Measurements from ENCODE around the gene SULT2B1.
"Not testable (repeated sequence)": the region's sequence is repeated elsewhere in the genome, so short reads cannot be mapped to it uniquely, and the experiment has no call there.

SULT2B1 gene

GRCh38 chr19:48561412-48561811 is 9.4 kb downstream of the SULT2B1 start:
- DNase-seq, result no peak

GRCh38 chr19:48565090-48565489 is 13.1 kb downstream of the SULT2B1 start:
- no peak for DNase-seq

- peak; percentile 56 for DNase-seq
Measured at GRCh38 chr19:48568345-48568886, 16.4 kb downstream of the SULT2B1 start.

- DNase-seq, result no peak
Measured at GRCh38 chr19:48569814-48570213, 17.8 kb downstream of the SULT2B1 start.

- DNase-seq, result no peak
Measured at GRCh38 chr19:48571378-48572162, 19.6 kb downstream of the SULT2B1 start.

- DNase-seq, result peak; percentile 57
Measured at GRCh38 chr19:48573163-48573505, 21.2 kb downstream of the SULT2B1 start.

GRCh38 chr19:48575931-48576622 is 24.1 kb downstream of the SULT2B1 start:
- DNase-seq, result no peak

GRCh38 chr19:48577908-48578307 is 25.9 kb downstream of the SULT2B1 start:
- DNase-seq, result not testable (repeated sequence)

GRCh38 chr19:48578891-48579290 is 26.9 kb downstream of the SULT2B1 start:
- DNase-seq, result no peak

- DNase-seq, result no peak
Measured at GRCh38 chr19:48582168-48582567, 30.2 kb downstream of the SULT2B1 start.

GRCh38 chr19:48587387-48587786 is 35.4 kb downstream of the SULT2B1 start:
- no peak for DNase-seq

GRCh38 chr19:48588670-48589401 is 36.9 kb downstream of the SULT2B1 start:
- peak; percentile 95 for DNase-seq

- no peak for DNase-seq
Measured at GRCh38 chr19:48591021-48591420, 39.0 kb downstream of the SULT2B1 start.

- DNase-seq, result no peak
Measured at GRCh38 chr19:48595171-48595570, 43.2 kb downstream of the SULT2B1 start.

GRCh38 chr19:48595833-48596232 is 43.9 kb downstream of the SULT2B1 start:
- no peak for DNase-seq

- no peak for DNase-seq
Measured at GRCh38 chr19:48596237-48596636, 44.3 kb downstream of the SULT2B1 start.

- DNase-seq, result no peak
Measured at GRCh38 chr19:48596679-48597465, 44.9 kb downstream of the SULT2B1 start.

- no peak for DNase-seq
Measured at GRCh38 chr19:48598996-48599700, 47.2 kb downstream of the SULT2B1 start.

- no peak for DNase-seq
Measured at GRCh38 chr19:48600679-48601417, 48.9 kb downstream of the SULT2B1 start.

GRCh38 chr19:48603001-48603400 is 51.0 kb downstream of the SULT2B1 start:
- DNase-seq, result no peak

- no peak for DNase-seq
Measured at GRCh38 chr19:48603449-48603848, 51.5 kb downstream of the SULT2B1 start.

Measured in eye (tissue), 1 donor.